ENCODE results near the gene IQSEC1.

Gene IQSEC1

GRCh38 chr3:13002398-13003124 lies 70.7 kb downstream of the IQSEC1 start:
- H3K9ac ChIP-seq (ENCODE audit: low read length), result peak overlapping the region; percentile 38
- no peaks in the 10 kb centered on the region for H3K9me3 ChIP-seq (ENCODE audit: control insufficient read depth, insufficient read depth, low read depth, low read length)
- no peaks in the 10 kb centered on the region for H3K27me3 ChIP-seq (ENCODE audit: control insufficient read depth, insufficient read depth, low read length)
- no peak overlapping the region for H3K4me3 ChIP-seq (ENCODE audit: low read depth, low read length)
- no peaks in the 10 kb centered on the region for H3K36me3 ChIP-seq (ENCODE audit: control insufficient read depth, insufficient read depth, low read length)
- H3K27ac ChIP-seq (ENCODE audit: low read depth, low read length), result peak overlapping the region; percentile 55; the same call in 1 of the 2 replicates
- peaks cover 29% of the 10 kb centered on the region; the same call in 1 of the 2 replicates for H3K4me1 ChIP-seq (ENCODE audit: control insufficient read depth, insufficient read depth, low read length)

- no peaks in the 10 kb centered on the region for H3K27me3 ChIP-seq (ENCODE audit: control insufficient read depth, insufficient read depth, low read length)
- H3K4me1 ChIP-seq (ENCODE audit: control insufficient read depth, insufficient read depth, low read length), result peaks cover 21% of the 10 kb centered on the region; the same call in 1 of the 2 replicates
- no peak overlapping the region for H3K27ac ChIP-seq (ENCODE audit: low read depth, low read length)
- H3K9me3 ChIP-seq (ENCODE audit: control insufficient read depth, insufficient read depth, low read depth, low read length), result no peaks in the 10 kb centered on the region
- H3K4me3 ChIP-seq (ENCODE audit: low read depth, low read length), result no peak overlapping the region
- no peak overlapping the region for H3K9ac ChIP-seq (ENCODE audit: low read length)
- no peaks in the 10 kb centered on the region for H3K36me3 ChIP-seq (ENCODE audit: control insufficient read depth, insufficient read depth, low read length)
Observed at GRCh38 chr3:12999147-13000140, 73.8 kb downstream of the IQSEC1 start.

GRCh38 chr3:12998648-12999047 lies 74.6 kb downstream of the IQSEC1 start:
- H3K4me3 ChIP-seq (ENCODE audit: low read depth, low read length), result no peak overlapping the region
- H3K27ac ChIP-seq (ENCODE audit: low read depth, low read length), result no peak overlapping the region
- no peak overlapping the region for H3K9ac ChIP-seq (ENCODE audit: low read length)
- no peaks in the 10 kb centered on the region for H3K36me3 ChIP-seq (ENCODE audit: control insufficient read depth, insufficient read depth, low read length)
- H3K27me3 ChIP-seq (ENCODE audit: control insufficient read depth, insufficient read depth, low read length), result no peaks in the 10 kb centered on the region
- peaks cover 14% of the 10 kb centered on the region; the same call in 1 of the 2 replicates for H3K4me1 ChIP-seq (ENCODE audit: control insufficient read depth, insufficient read depth, low read length)
- no peaks in the 10 kb centered on the region for H3K9me3 ChIP-seq (ENCODE audit: control insufficient read depth, insufficient read depth, low read depth, low read length)

DNA sequence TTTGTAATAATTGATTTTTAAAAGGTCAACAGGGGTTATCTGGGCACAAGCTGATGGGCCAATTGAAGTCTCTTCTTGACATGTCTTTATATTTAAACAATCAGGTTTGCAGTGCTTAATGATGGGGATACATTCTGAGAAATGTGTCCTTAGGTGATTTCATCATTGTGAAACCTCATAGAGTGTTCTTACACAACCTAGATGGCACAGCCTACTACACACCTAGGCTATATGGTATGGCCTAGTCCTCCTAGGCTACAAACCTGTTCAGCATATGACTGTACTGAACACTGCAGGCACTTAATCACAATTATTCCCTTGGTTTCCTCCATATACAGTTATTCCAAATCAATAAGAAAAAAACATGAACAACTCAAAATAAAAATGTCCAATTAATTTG lies 75.8 kb downstream of the IQSEC1 start:
- Histone ChIP-seq H3K9ac (ENCODE audit: low read length) (no peak overlapping the region), H3K4me3 (ENCODE audit: low read depth, low read length) (no peak overlapping the region), H3K4me1 (ENCODE audit: control insufficient read depth, insufficient read depth, low read length) (peaks cover 14% of the 10 kb centered on the region; the same call in 1 of the 2 replicates), H3K27ac (ENCODE audit: low read depth, low read length) (no peak overlapping the region), H3K27me3 (ENCODE audit: control insufficient read depth, insufficient read depth, low read length) (peaks cover 3% of the 10 kb centered on the region; the same call in 1 of the 2 replicates), H3K9me3 (ENCODE audit: control insufficient read depth, insufficient read depth, low read depth, low read length) (no peaks in the 10 kb centered on the region), H3K36me3 (ENCODE audit: control insufficient read depth, insufficient read depth, low read length) (no peaks in the 10 kb centered on the region)

- H3K9me3 ChIP-seq (ENCODE audit: control insufficient read depth, insufficient read depth, low read depth, low read length), result no peaks in the 10 kb centered on the region
- no peak overlapping the region for H3K27ac ChIP-seq (ENCODE audit: low read depth, low read length)
- H3K4me3 ChIP-seq (ENCODE audit: low read depth, low read length), result no peak overlapping the region
- H3K27me3 ChIP-seq (ENCODE audit: control insufficient read depth, insufficient read depth, low read length), result peaks cover 3% of the 10 kb centered on the region; the same call in 1 of the 2 replicates
- H3K36me3 ChIP-seq (ENCODE audit: control insufficient read depth, insufficient read depth, low read length), result no peaks in the 10 kb centered on the region
- no peak overlapping the region for H3K9ac ChIP-seq (ENCODE audit: low read length)
- peaks cover 21% of the 10 kb centered on the region for H3K4me1 ChIP-seq (ENCODE audit: control insufficient read depth, insufficient read depth, low read length)
Observed at GRCh38 chr3:12996181-12996506, 77.1 kb downstream of the IQSEC1 start.

DNA sequence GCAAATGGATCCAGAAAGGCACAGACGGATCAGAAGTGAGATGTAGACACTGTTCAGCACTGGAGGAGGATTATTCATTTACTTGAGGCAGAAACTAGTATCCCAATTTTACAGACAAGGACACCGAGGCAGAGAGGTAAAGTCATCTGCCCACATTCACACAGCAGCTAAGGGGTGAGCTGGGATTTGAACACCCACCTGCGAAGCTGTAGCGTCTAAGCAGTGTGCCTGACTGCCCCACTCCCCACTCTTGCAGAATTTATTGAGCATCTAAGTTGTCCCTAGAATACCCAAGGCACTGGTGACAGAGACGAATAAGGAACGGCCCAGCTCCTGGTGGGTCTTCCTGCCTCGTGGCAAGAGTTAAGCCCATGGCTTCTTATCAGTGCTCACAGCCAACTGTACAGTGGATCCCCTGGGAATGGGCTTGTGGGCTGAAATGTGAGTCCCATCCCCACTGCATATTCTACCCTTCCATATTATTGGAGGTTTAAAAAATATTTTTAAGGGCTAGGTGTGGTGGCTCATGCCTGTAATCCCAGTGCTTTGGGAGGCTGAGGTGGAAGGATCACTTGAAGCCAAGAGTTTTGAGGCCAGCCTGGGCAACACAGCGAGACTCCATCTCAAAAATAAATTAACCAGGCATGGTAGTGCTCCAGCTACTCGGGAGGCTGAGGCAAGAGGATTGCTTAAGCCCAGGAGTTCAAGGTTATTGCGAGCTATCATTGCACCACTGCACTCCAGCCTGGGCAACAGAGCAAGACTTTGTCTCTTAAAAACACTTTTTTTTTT lies 77.6 kb downstream of the IQSEC1 start:
- Histone ChIP-seq H3K27me3 (ENCODE audit: control insufficient read depth, insufficient read depth, low read length) (peaks cover 3% of the 10 kb centered on the region; the same call in 1 of the 2 replicates), H3K4me1 (ENCODE audit: control insufficient read depth, insufficient read depth, low read length) (peaks cover 26% of the 10 kb centered on the region)

GRCh38 chr3:12994607-12995388 lies 78.4 kb downstream of the IQSEC1 start:
- H3K4me3 ChIP-seq (ENCODE audit: low read depth, low read length), result peak overlapping the region; percentile 80
- H3K9me3 ChIP-seq (ENCODE audit: control insufficient read depth, insufficient read depth, low read depth, low read length), result no peaks in the 10 kb centered on the region
- H3K36me3 ChIP-seq (ENCODE audit: control insufficient read depth, insufficient read depth, low read length), result no peaks in the 10 kb centered on the region
- H3K27ac ChIP-seq (ENCODE audit: low read depth, low read length), result no peak overlapping the region; the same call in 1 of the 2 replicates
- H3K27me3 ChIP-seq (ENCODE audit: control insufficient read depth, insufficient read depth, low read length), result peaks cover 3% of the 10 kb centered on the region; the same call in 1 of the 2 replicates
- peak overlapping the region; percentile 62 for H3K9ac ChIP-seq (ENCODE audit: low read length)
- peaks cover 26% of the 10 kb centered on the region for H3K4me1 ChIP-seq (ENCODE audit: control insufficient read depth, insufficient read depth, low read length)

More for the DNA sequence above, 77.6 kb downstream of the IQSEC1 start:
- Histone ChIP-seq H3K9me3 (ENCODE audit: control insufficient read depth, insufficient read depth, low read depth, low read length) (no peaks in the 10 kb centered on the region), H3K36me3 (ENCODE audit: control insufficient read depth, insufficient read depth, low read length) (no peaks in the 10 kb centered on the region), H3K4me3 (ENCODE audit: low read depth, low read length) (no peak overlapping the region), H3K27ac (ENCODE audit: low read depth, low read length) (no peak overlapping the region), H3K9ac (ENCODE audit: low read length) (peak overlapping the region; percentile 5)

DNA sequence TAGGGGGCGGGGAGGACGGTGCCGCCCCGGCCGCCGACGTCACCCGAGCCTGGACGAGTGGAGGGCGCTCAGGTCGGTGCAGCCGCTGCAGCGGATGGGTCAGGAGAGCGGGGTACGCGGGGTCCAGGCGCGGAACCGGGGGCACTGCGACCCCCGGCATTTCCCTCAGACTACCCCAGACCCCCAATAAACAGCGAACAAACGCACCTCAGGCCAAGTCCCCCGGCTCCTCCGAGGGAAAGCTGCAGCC lies 78.9 kb downstream of the IQSEC1 start:
- H3K4me1 ChIP-seq (ENCODE audit: control insufficient read depth, insufficient read depth, low read length), result peaks cover 26% of the 10 kb centered on the region
- H3K27ac ChIP-seq (ENCODE audit: low read depth, low read length), result no peak overlapping the region; the same call in 1 of the 2 replicates
- H3K36me3 ChIP-seq (ENCODE audit: control insufficient read depth, insufficient read depth, low read length), result no peaks in the 10 kb centered on the region
- peaks cover 3% of the 10 kb centered on the region; the same call in 1 of the 2 replicates for H3K27me3 ChIP-seq (ENCODE audit: control insufficient read depth, insufficient read depth, low read length)
- H3K9me3 ChIP-seq (ENCODE audit: control insufficient read depth, insufficient read depth, low read depth, low read length), result no peaks in the 10 kb centered on the region
- peak overlapping the region; percentile 80 for H3K4me3 ChIP-seq (ENCODE audit: low read depth, low read length)
- peak overlapping the region; percentile 62 for H3K9ac ChIP-seq (ENCODE audit: low read length)

- Histone ChIP-seq H3K4me3 (ENCODE audit: low read depth, low read length) (peak overlapping the region; percentile 80), H3K9ac (ENCODE audit: low read length) (peak overlapping the region; percentile 74), H3K4me1 (ENCODE audit: control insufficient read depth, insufficient read depth, low read length) (peaks cover 26% of the 10 kb centered on the region), H3K27ac (ENCODE audit: low read depth, low read length) (no peak overlapping the region; the same call in 1 of the 2 replicates), H3K27me3 (ENCODE audit: control insufficient read depth, insufficient read depth, low read length) (peaks cover 3% of the 10 kb centered on the region; the same call in 1 of the 2 replicates), H3K36me3 (ENCODE audit: control insufficient read depth, insufficient read depth, low read length) (no peaks in the 10 kb centered on the region), H3K9me3 (ENCODE audit: control insufficient read depth, insufficient read depth, low read depth, low read length) (no peaks in the 10 kb centered on the region)
Observed at GRCh38 chr3:12993517-12994356, 79.5 kb downstream of the IQSEC1 start.
